Breast epithelium (tissue), 4 donors: ENCODE data around the gene DCDC2C. TPM values are rescaled to one million over a fixed set of nuclear protein-coding genes. Genes with fewer than 3 reads are reported as not detected.

ENCODE experiments used
- DNase-seq, 2 donors: peaks; one replicate each; pipeline ENCODE4 v3.0.0-alpha.2; 2019; ENCODE audit warnings: low spot score in 2 of 2
- H3K27ac ChIP-seq, 2 donors: fragments of 200-600 bp; sonication (generic) in 1 of 2; one replicate each; pipeline ENCODE4 v1.5.1; 2016 to 2019; ENCODE audit warnings: mild to moderate bottlenecking in 1 of 2
- H3K27me3 ChIP-seq, 2 donors: fragments of 200-600 bp; sonication (generic) in 1 of 2; one replicate each; pipeline versions ENCODE4 v1.5.1 to v1.6.0; 2017 to 2019; ENCODE audit warnings: control low read depth in 1 of 2, mild to moderate bottlenecking in 1 of 2
- H3K36me3 ChIP-seq: fragments of 200-600 bp; one replicate; pipeline ENCODE4 v1.5.1; 2019
- H3K4me1 ChIP-seq, 2 donors: fragments of 200-600 bp; sonication (generic); one replicate each; pipeline ENCODE4 v1.5.1; 2016 to 2019; ENCODE audit warnings: control low read depth in 1 of 2
- H3K4me3 ChIP-seq, 3 donors: fragments of 200-600 bp; sonication (generic); 1 replicate in 2 of 3; 2 replicates in 1 of 3; pipeline ENCODE4 v1.5.1; 2016 to 2019; ENCODE audit warnings: mild to moderate bottlenecking in 3 of 3, moderate library complexity in 2 of 3
- H3K9me3 ChIP-seq, 2 donors: fragments of 200-600 bp; sonication (generic) in 1 of 2; one replicate each; pipeline ENCODE4 v1.5.1; 2016 to 2019; ENCODE audit warnings: control low read depth in 1 of 2
- POLR2A ChIP-seq: fragments of 450-650 bp; IDR thresholded peaks from one replicate; pipeline ENCODE4 v1.6.1; 2016; ENCODE audit warnings: antibody characterized with exemption, mild to moderate bottlenecking, moderate library complexity
- POLR2AphosphoS5 ChIP-seq, 3 donors: sonication (generic); formaldehyde crosslinking; IDR thresholded peaks; one replicate each; pipeline ENCODE4 v1.6.1; 2017; ENCODE audit warnings: antibody characterized with exemption in 3 of 3
- intact Hi-C: fragments of 100-400 bp; cut with DNase I; formaldehyde crosslinking; loops from one replicate; pipeline ENCODE4 v1.15.1; 2023; ENCODE audit warnings: low total_unique reads
- total RNA-seq, 3 donors: library from RNA; depleted of rRNA; stranded (reverse); fragments of >200 nt; gene quantifications; one replicate each; pipeline ENCODE4 v1.1.0, GENCODE V29; 2016
- TF ChIP-seq, protein P1 (sequence below), 3 donors: fragments of 450-650 bp; IDR thresholded peaks; one replicate each; pipeline ENCODE4 v1.5.1; 2016 to 2017; ENCODE audit warnings: antibody characterized with exemption in 3 of 3, mild to moderate bottlenecking in 3 of 3, moderate library complexity in 3 of 3

DCDC2C gene
- total RNA-seq, 3 donors from 2014 or later: 0.33 to 0.59 (median 0.48) TPM

DNA sequence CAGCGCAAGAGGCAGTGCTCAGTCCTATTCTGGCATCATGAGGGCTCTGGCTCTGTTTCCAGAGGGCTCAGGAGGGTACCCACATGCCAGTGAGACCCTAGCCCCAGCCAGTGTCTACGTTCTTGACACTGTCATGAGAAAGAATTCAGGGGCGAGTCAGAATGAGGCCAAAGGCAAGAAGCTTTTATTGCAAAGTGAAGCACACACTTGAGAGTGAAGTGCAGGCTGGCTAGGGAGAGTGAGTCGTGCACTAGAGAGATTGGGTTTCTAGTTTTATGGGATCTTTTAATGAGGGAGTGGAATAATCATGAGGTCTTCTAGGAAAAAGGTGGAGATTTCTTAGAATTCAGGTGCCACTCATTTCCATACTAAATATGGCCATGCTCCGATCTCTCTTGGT is 164.1 kb downstream of the DCDC2C start:
- intact Hi-C loops: loop anchor here (5.0 kb wide), 1 partner anchor 310 kb away; no protein-coding TSS in a partner anchor
- H3K36me3 ChIP-seq: no peaks in the 10 kb centered on the region
- no peak for DNase-seq
- no peaks in the 10 kb centered on the region for H3K4me1 ChIP-seq
- no peak overlapping the region for H3K4me3 ChIP-seq
- H3K27ac ChIP-seq: no peak overlapping the region
- TF ChIP-seq, protein P1, sequence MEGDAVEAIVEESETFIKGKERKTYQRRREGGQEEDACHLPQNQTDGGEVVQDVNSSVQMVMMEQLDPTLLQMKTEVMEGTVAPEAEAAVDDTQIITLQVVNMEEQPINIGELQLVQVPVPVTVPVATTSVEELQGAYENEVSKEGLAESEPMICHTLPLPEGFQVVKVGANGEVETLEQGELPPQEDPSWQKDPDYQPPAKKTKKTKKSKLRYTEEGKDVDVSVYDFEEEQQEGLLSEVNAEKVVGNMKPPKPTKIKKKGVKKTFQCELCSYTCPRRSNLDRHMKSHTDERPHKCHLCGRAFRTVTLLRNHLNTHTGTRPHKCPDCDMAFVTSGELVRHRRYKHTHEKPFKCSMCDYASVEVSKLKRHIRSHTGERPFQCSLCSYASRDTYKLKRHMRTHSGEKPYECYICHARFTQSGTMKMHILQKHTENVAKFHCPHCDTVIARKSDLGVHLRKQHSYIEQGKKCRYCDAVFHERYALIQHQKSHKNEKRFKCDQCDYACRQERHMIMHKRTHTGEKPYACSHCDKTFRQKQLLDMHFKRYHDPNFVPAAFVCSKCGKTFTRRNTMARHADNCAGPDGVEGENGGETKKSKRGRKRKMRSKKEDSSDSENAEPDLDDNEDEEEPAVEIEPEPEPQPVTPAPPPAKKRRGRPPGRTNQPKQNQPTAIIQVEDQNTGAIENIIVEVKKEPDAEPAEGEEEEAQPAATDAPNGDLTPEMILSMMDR (IDR thresholded peaks at IDR 0.05): no peak
- TF ChIP-seq POLR2AphosphoS5 (IDR thresholded peaks at IDR 0.05) (no peak), POLR2A (no peak)
- H3K9me3 ChIP-seq: no peaks in the 10 kb centered on the region
- peaks cover 0 to 6% of the 10 kb centered on the region in 2 donors for H3K27me3 ChIP-seq

DNA sequence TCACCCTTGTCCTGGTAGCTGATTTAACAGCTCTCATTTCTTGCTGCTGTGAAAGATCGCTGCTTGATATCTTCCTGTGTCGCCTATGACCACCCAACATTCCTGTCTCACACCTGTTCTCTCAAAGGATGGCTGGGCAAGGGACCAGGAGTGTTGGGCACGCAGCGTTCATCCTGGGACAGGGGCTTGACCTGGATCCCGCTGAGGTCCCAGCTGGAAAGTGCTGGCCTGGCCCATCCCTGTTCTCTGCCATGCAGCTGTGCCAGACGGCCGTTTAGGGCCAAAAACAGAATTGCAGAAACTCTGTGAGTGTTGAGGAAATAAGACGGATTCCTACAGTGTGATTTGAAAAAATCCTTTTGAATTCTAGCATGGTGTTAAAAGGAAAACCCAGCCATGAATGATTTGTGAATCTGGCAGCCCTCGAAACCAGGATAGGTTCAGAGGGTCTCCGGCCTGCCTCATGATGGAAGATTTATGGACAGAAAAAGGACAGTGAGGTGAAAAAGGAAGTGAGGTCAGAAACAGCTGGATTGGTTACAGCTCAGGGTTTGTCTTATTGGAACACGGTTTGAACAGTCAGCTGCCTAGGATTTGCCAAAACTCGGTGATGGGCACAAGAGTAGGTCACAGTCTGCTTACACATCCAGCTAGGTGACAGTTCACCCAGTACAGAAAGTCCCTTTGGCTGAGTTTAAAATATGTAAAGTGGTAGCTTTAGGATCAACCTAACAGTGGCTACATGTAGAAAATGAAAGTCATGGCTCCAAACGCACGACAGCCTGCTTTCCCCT is 164.8 kb downstream of the DCDC2C start:
- H3K27ac ChIP-seq: peak overlapping the region in 1 of 2 donors; percentile 7
- intact Hi-C loops: loop anchor here (5.0 kb wide), 1 partner anchor 309 kb away; no protein-coding TSS in a partner anchor

DNA sequence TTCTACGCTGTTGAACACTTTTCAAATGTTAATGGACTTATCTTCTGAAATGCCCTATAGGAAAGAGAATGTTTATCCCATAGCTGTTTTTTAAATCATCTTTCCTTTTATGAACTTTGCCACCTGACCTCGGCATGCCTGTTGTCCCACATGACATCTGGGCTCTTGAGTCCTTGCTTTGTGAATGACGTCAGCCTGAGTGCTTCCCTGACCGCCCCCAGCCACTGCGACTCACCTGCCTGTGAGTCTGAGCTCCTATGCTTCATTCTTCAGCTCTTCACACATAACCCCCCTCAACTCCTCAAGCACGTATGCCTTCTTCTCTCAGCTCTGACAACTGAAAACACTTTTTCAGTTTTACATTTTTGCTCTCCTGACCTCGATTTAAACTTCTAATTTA is 166.8 kb downstream of the DCDC2C start:
- intact Hi-C loops: no loop called here
- no peak overlapping the region for H3K4me3 ChIP-seq
- H3K27me3 ChIP-seq: peaks cover 0 to 6% of the 10 kb centered on the region in 2 donors
- DNase-seq: no peak
- H3K36me3 ChIP-seq: no peaks in the 10 kb centered on the region
- no peak for TF ChIP-seq POLR2A
- no peaks in the 10 kb centered on the region for H3K4me1 ChIP-seq
- H3K27ac ChIP-seq: no peak overlapping the region
- no peaks in the 10 kb centered on the region for H3K9me3 ChIP-seq

More for the DNA sequence above, 164.8 kb downstream of the DCDC2C start:
- Histone ChIP-seq H3K36me3 (no peaks in the 10 kb centered on the region), H3K4me3 (no peak overlapping the region), H3K4me1 (no peaks in the 10 kb centered on the region), H3K27me3 (peaks cover 0 to 6% of the 10 kb centered on the region in 2 donors), H3K9me3 (no peaks in the 10 kb centered on the region)
- no peak for DNase-seq
- no peak for TF ChIP-seq POLR2A
- no peak for TF ChIP-seq POLR2AphosphoS5 (IDR thresholded peaks at IDR 0.05)
- TF ChIP-seq, protein P1 (IDR thresholded peaks at IDR 0.05): no peak

DNA sequence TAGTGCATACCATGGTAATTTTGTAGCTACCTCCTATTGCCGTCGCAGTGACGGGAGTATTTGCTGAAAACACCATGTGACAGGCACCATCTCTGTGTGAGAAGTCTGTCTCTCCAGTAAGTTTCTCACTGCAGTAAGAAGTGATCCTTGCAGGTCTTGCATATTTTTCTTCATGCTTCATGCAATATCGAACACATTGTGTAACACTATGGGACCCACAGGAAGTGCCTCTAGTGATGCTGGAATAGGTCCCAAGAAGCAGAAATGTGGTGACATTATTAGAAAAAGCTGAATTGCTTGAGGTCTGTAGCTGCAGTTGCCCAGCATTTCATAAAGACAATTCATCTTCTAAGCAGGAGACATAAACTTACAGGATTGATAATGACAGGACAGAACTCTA is 167.6 kb downstream of the DCDC2C start:
- Histone ChIP-seq H3K4me3 (no peak overlapping the region), H3K27ac (no peak overlapping the region), H3K27me3 (peaks cover 0 to 6% of the 10 kb centered on the region in 2 donors), H3K9me3 (no peaks in the 10 kb centered on the region), H3K4me1 (no peaks in the 10 kb centered on the region), H3K36me3 (no peaks in the 10 kb centered on the region)
- no peak for TF ChIP-seq POLR2AphosphoS5 (IDR thresholded peaks at IDR 0.05)
- no peak for TF ChIP-seq POLR2A
- TF ChIP-seq, protein P1 (IDR thresholded peaks at IDR 0.05): no peak
- intact Hi-C loops: no loop called here
- DNase-seq: no peak

DNA sequence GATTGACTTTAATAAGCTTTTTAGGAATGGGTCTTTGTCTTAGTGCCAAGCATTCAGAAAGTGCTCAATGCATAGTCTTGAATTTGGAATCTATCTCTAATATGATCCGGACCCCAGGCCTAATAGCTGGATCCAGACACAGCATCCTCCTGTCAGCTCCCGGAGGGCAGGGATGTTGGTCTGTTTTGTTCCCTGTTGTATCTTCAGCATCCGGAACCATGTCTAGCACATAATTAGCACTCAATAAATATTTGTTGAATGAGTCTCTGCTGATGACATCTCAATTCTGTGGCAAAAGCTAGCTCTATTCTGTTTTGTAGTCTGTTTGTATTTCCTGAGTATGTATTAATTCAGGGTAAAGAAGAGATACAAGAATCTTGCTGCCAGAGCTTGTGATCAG is 169.1 kb downstream of the DCDC2C start:
- intact Hi-C loops: no loop called here
- DNase-seq: no peak
- no peaks in the 10 kb centered on the region for H3K36me3 ChIP-seq

More for the DNA sequence above, 169.1 kb downstream of the DCDC2C start:
- H3K9me3 ChIP-seq: no peaks in the 10 kb centered on the region
- no peaks in the 10 kb centered on the region for H3K4me1 ChIP-seq
- no peak overlapping the region for H3K27ac ChIP-seq
- TF ChIP-seq POLR2A (no peak), POLR2AphosphoS5 (IDR thresholded peaks at IDR 0.05) (no peak)
- TF ChIP-seq, protein P1 (IDR thresholded peaks at IDR 0.05): no peak
- H3K4me3 ChIP-seq: no peak overlapping the region
- H3K27me3 ChIP-seq: peaks cover 0 to 2% of the 10 kb centered on the region in 2 donors
